ENCODE measurements around the gene FAM237A. TPM values are rescaled to one million over a fixed set of nuclear protein-coding genes. Genes with fewer than 3 reads are reported as not detected.

FAM237A gene
- total RNA-seq, 1 experiment from 2014 or later, result not detected

GRCh38 chr2:206611736-206612135, 30.6 kb upstream of the FAM237A start (continued):
- TF ChIP-seq, protein P1, sequence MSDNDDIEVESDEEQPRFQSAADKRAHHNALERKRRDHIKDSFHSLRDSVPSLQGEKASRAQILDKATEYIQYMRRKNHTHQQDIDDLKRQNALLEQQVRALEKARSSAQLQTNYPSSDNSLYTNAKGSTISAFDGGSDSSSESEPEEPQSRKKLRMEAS (IDR thresholded peaks at IDR 0.05), result no peak

GRCh38 chr2:206614811-206615210, 27.5 kb upstream of the FAM237A start:
- ChIA-PET CTCF (interaction anchor here (0.6 kb wide), 1 partner anchor 134 kb away, joined by 4 read pairs; no protein-coding TSS in a partner anchor), RAD21 (ENCODE audit: low non-redundant PET in 1 of 2, low total read pairs in 2 of 2, uncharacterized antibody in 2 of 2, unreplicated experiment in 2 of 2) (no interaction called here), POLR2A (no interaction called here)
- BruUV-seq (replicated peaks), result no TSS peak
- H2AFZ ChIP-seq (ENCODE audit: low read depth, low read length, poor library complexity, severe bottlenecking), result no peak overlapping the region
- no peak for TF ChIP-seq YY1 (IDR thresholded peaks at IDR 0.05; ENCODE audit: extremely low read depth, insufficient replicate concordance, low read depth, low read length)
- TF ChIP-seq, protein P2, sequence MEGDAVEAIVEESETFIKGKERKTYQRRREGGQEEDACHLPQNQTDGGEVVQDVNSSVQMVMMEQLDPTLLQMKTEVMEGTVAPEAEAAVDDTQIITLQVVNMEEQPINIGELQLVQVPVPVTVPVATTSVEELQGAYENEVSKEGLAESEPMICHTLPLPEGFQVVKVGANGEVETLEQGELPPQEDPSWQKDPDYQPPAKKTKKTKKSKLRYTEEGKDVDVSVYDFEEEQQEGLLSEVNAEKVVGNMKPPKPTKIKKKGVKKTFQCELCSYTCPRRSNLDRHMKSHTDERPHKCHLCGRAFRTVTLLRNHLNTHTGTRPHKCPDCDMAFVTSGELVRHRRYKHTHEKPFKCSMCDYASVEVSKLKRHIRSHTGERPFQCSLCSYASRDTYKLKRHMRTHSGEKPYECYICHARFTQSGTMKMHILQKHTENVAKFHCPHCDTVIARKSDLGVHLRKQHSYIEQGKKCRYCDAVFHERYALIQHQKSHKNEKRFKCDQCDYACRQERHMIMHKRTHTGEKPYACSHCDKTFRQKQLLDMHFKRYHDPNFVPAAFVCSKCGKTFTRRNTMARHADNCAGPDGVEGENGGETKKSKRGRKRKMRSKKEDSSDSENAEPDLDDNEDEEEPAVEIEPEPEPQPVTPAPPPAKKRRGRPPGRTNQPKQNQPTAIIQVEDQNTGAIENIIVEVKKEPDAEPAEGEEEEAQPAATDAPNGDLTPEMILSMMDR (IDR thresholded peaks at IDR 0.05 in 2 of 3, conservative IDR thresholded peaks at IDR 0.05 in 1 of 3; ENCODE audit: borderline replicate concordance in 1 of 3, insufficient read depth in 1 of 3, low read depth in 2 of 3, low read length in 2 of 3), result no peak
- TF ChIP-seq, protein P3, sequence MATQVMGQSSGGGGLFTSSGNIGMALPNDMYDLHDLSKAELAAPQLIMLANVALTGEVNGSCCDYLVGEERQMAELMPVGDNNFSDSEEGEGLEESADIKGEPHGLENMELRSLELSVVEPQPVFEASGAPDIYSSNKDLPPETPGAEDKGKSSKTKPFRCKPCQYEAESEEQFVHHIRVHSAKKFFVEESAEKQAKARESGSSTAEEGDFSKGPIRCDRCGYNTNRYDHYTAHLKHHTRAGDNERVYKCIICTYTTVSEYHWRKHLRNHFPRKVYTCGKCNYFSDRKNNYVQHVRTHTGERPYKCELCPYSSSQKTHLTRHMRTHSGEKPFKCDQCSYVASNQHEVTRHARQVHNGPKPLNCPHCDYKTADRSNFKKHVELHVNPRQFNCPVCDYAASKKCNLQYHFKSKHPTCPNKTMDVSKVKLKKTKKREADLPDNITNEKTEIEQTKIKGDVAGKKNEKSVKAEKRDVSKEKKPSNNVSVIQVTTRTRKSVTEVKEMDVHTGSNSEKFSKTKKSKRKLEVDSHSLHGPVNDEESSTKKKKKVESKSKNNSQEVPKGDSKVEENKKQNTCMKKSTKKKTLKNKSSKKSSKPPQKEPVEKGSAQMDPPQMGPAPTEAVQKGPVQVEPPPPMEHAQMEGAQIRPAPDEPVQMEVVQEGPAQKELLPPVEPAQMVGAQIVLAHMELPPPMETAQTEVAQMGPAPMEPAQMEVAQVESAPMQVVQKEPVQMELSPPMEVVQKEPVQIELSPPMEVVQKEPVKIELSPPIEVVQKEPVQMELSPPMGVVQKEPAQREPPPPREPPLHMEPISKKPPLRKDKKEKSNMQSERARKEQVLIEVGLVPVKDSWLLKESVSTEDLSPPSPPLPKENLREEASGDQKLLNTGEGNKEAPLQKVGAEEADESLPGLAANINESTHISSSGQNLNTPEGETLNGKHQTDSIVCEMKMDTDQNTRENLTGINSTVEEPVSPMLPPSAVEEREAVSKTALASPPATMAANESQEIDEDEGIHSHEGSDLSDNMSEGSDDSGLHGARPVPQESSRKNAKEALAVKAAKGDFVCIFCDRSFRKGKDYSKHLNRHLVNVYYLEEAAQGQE (IDR thresholded peaks at IDR 0.05; ENCODE audit: low read depth), result no peak
- no peak for TF ChIP-seq ATF3 (IDR thresholded peaks at IDR 0.05)
- TF ChIP-seq EZH2 (IDR thresholded peaks at IDR 0.05), result no peak
- no peak for TF ChIP-seq TCF7L2 (IDR thresholded peaks at IDR 0.05; ENCODE audit: borderline replicate concordance, extremely low read depth, insufficient read depth, insufficient read length)
- TF ChIP-seq ZNF274 (IDR thresholded peaks at IDR 0.05; ENCODE audit: low read depth, low read length), result no peak
- no peak for TF ChIP-seq RAD21 (IDR thresholded peaks at IDR 0.05; ENCODE audit: low read depth)
- no peak for TF ChIP-seq JUND (IDR thresholded peaks at IDR 0.05)
- TF ChIP-seq CEBPB (IDR thresholded peaks at IDR 0.05; ENCODE audit: low read depth), result no peak
- TF ChIP-seq SIN3A (IDR thresholded peaks at IDR 0.05; ENCODE audit: low read depth), result no peak
- intact Hi-C loops (cut with micrococcal nuclease), result no loop called here
- peaks cover 0 to 4% of the 10 kb centered on the region in 2 experiments; a peak in 1 of 4 replicates for H3K4me1 ChIP-seq (ENCODE audit: control insufficient read depth in 1 of 2, insufficient read depth in 2 of 2, low read length in 2 of 2)
- no peaks in the 10 kb centered on the region for H3K36me3 ChIP-seq (ENCODE audit: control insufficient read depth in 1 of 2, insufficient read depth in 2 of 2, low read length in 2 of 2)
- no peaks in the 10 kb centered on the region for H3K27me3 ChIP-seq (ENCODE audit: insufficient read depth, low read length)
- no peaks in the 10 kb centered on the region for H4K20me1 ChIP-seq (ENCODE audit: insufficient read depth)
- DNase-seq (ENCODE audit: low read depth, low spot score), result no peak
- no peak overlapping the region for H3K4me2 ChIP-seq (ENCODE audit: low read length)
- no peaks in the 10 kb centered on the region for H3K9me2 ChIP-seq (ENCODE audit: insufficient read depth)
- H3K27ac ChIP-seq (ENCODE audit: low read depth, low read length), result no peak overlapping the region
- no peaks in the 10 kb centered on the region for H3K79me2 ChIP-seq (ENCODE audit: insufficient read depth, low read length)
- no peak overlapping the region for H3K4me3 ChIP-seq (replicated peaks in 1 of 2; ENCODE audit: low read depth in 1 of 2, low read length in 2 of 2)
- H3K9me3 ChIP-seq (ENCODE audit: control insufficient read depth in 1 of 2, insufficient read depth in 1 of 2, low read depth in 1 of 2, low read length in 2 of 2), result no peaks in the 10 kb centered on the region
- peak; percentile 59 for ATAC-seq
- no peak overlapping the region for H3K9ac ChIP-seq (ENCODE audit: low read length)

Data from HCT116 (cell line).